NCI-H1105 (cell line): ENCODE data around the gene EPB41L5.
"Not testable (repeated sequence)": the region's sequence is repeated elsewhere in the genome, so short reads cannot be mapped to it uniquely, and the experiment has no call there.

Source experiments
- DNase-seq: peaks from one replicate; lab custom pipeline; 2025; lab: John Stamatoyannopoulos, UW

Gene EPB41L5

DNA sequence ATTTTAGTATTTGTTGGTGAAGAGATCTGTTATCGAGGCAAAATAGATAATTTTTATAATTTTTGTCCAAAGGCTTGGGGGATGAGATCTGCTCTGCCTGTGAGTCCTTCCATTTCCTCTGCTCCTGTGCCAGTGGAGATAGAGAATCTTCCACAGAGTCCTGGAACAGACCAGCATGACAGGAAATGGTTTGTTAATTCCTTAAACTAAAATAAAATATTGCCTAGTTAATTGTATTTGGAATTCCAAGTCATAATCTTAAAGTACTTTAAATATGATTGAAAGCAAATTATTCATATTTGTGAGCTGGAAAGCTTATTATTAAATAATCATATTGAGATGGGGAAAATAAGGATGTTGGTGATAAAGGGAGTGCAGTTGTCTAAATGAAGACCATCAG lies 87.8 kb downstream of the EPB41L5 start:
- no peak for DNase-seq

DNA sequence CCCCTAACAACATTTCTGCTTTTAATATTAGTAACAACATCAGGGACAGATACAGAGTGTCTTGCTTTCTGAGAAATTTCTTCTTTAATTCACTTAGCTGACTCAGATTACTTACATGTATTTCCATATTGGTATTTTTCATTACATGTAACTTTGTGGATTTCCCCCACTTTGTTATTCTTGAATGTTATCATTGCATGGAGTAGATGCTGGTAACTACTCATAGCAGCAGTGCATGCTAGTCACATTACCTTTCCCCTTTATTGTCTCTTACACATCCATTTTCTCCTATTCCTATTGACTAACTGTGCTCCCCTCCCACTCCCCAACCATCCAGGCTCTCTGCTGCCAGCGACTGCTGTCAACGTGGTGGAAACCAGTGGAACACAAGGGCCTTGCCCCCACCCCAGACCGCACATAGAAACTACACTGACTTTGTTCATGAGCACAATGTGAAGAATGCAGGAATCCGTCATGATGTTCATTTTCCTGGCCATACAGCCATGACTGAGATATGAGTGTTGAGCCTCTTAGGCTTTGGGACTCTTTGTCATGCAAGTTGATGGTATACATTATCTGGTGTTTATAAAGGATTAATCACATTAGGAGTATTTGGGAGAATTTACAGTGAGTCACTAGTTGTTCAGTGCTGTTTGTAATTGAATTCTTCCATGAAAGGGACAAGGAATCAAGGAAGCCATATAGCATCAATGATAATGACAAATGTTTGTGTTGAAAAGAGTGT lies 91.0 kb downstream of the EPB41L5 start:
- no peak for DNase-seq

DNA sequence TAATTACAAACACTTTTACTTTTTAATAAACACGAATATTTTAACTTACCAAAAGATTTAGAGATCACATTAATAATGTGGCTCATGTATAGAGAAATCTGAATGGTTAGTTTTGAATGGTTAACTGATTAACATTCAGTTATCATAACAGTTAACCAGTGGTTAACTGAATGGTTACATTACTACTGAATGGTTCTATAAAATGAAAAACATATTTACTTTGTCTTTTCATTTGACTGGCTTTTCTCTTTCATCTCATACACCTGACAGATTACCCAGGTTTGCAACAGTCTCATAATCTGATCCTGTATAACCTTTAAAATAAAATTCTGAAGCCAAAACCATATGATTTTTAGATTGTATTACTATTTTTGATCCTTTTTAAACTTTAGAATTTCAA lies 91.9 kb downstream of the EPB41L5 start:
- no peak for DNase-seq

DNA sequence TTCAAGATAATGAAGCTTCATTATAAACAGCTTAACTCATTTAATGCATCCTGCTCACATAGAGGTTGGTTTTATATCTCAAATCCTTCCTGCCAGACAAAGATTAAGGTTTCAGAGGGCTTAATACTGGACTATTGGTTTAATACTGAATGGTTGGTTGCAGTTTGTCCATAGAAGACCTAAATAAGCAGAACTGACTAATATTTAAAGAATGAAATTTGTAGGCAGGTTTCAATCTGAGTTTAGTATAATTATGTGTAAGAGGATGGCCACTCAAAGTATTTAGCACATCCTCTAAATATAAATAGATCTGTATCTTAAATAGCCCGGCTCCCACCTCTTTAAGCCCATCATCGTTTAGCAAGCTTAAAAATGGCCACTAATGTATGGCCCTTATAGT lies 92.5 kb downstream of the EPB41L5 start:
- no peak for DNase-seq

DNA sequence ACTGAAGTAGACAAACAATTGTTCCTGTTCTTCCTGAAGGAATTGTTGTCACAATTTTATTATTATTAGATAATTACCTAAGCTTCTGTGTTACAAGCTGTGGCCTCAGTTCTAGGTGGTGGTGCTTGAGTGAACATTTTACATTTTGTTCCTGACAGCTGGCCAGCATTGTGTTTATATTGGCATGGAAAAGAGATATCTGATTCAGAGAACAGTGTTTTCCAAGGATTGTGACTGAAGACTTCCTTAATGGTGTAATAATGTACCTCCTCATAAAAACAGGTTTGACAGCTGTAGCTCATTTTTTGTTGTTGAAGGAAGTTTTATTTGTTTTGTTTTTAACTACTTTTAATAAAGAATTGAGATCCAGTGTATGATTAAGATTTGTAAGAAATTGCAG lies 95.2 kb downstream of the EPB41L5 start:
- DNase-seq: peak; percentile 73

DNA sequence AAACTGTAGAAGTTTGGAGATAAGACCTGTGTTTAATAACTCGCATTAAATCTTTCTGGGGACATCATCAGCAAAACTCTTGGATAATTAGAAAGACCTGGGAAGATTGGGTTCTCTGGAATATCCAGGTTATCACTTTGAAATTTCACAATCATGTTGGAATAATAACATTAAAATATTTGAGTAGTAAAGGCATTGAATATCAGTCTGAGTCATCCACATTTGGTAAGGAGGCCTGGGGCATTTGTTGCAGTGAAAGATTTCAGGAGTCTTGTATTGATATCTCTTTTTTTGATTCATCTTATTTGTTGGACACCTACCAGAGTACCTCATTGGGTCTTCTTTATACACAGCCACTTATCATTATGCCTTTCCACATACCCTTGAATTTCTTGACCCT lies 95.9 kb downstream of the EPB41L5 start:
- no peak for DNase-seq

DNA sequence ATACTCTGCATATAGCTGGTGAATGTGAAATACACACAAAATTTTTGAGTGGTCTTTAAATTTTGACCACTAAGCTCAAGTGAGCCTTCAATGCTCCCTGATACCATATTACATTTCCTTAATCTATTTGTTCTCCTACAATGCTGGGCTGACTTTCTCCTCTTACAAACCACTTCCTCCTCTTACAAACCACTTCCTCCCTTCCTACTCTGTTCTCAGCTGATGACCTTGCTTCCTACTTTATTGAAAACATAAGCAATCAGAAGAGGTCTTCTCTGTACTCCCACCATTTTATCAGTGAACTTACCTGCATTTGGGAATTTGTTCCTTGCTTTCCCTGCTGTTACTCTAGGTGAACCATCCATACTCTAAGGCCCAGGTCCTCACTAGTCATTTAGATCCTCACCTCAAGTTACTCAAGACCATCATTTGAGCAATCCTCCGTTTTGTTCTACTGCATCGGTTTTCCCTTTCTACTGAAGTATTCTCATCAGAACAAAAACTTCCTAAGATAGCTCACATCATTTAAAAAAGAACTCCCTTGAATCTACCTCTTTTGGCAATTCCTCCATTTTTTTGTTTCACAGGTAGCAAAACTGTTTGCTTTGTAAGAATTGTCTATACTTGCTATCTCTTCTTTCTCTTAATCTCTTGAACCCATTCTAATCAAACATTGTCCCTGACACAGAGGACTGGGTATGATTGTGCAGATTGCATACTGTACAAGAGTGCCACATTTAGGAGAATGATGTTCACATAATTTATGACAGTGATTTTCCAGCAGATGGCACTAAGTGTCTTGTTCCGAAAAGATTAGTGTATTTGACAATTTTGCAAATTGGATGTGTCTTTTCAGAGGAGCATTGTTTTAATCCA lies 96.5 kb downstream of the EPB41L5 start:
- no peak for DNase-seq

DNA sequence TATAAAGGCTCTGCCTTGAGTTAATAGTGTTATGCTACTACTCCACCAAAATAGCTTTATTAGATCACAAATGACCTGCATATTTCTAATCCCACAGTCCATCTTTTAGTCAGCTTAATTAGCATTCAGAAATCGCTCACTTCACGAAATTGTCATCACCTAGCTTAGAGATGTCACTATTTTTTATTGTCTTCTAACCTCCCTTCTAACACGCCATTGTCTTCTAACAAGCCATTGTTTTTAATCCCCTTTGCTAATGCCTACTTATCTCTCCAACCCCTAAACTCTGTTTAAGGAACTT lies 97.1 kb downstream of the EPB41L5 start:
- no peak for DNase-seq

DNA sequence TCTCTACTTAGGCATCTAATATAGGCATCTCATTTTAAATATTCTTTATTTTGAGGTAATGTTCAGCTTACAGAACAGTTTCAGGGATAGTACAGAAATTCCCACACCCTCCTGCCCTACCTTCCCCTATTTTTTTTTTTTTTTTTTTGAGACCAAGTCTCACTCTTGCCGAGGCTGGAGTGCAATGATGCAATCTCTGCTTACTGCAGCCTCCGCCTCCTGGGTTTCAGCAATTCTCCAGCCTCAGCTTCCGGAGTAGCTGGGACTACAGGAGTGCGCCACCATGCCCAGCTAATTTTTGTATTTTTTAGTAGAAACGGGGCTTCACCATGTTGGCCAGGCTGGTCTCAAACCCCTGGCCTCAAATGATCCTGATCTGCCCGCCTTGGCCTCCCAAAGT lies 97.6 kb downstream of the EPB41L5 start:
- DNase-seq: no peak

DNA sequence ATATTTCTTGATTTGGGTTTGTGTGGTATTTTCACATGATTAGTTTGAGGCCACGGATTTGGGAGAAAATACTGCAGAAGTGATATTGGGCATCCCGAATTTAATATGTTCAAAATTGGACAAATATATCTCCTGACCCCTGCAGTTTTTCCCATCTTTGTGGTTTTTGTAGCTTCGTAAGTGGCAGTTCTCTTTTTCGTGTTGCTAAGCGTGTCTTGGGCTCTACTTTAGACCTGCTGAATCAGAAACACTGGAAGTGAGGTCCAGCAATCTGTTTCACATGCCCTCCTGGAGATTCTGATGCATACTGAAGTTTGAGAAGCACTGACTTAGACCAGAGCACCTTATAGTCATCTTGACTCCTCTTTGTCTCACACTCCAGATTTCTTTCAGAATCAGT lies 98.3 kb downstream of the EPB41L5 start:
- no peak for DNase-seq

DNA sequence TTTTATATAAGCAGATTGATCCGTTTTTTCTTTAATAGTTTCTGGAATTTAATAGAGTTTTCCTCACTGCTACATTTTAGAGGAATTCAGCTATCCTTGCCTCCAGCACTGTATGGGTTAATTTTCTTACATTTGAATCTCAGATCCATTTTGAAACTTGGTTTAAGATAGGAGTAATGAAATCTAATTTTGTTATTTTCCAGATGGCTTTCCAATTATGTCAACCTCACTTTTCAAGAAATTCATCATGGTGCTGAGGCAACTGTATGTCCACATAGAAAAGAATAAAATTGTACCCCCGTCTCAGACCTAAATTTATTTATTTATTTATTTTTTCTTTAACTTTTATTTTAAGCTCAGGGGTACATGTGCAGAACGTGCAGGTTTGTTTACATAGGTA lies 105.1 kb downstream of the EPB41L5 start:
- DNase-seq: no peak

DNA sequence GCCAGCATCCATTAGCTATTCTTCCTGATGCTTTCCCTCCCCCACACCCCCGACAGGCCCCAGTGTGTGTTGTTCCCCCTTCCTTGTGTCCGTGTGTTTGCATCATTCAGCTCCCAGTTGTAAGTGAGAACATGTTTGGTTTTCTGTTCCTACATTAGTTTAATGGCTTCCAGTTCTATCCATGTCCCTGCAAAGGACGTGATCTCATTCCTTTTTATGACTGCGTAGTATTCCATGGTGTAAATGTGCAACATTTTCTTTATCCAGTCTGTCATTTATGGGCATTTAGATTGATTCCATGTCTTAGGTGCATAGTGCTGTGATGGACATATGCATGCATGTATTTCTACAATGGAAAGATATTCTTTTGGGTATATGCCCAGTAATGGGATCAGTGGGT lies 105.6 kb downstream of the EPB41L5 start:
- DNase-seq: no peak

DNA sequence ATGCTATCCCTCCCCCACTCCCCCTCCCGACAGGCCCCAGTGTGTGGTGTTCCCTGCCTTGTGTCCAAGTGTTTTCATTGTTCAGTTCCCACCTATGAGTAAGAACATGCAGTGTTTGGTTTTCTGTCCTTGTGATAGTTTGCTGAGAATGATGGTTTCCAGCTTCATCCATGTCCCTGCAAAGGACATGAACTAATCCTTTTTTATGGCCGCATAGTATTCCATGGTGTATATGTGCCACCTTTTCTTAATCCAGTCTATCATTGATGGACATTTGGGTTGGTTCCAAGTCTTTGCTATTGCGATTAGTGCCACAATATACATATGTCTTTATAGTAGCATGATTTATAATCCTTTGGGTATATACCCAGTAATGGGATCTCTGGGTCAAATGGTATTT lies 108.5 kb downstream of the EPB41L5 start:
- not testable (repeated sequence) for DNase-seq

DNA sequence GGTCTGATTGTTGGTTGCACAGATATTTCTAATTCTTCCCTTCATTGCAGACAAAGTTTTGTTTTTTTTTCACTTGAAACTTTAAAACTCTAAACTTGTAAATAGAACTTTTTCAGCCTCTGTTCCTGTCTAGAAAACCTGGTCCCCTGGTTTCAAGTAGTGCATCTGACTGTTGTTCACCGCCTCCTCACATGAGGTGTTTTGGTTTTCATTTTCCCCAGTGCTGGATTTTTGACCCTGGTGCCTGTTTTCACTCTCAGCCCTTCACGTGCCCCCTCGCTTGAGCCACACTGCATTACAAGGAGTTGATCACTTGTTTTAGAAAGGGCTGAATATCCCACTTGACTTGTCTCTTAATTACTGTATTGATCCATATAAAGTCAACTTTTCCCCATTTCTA lies 110.2 kb downstream of the EPB41L5 start:
- no peak for DNase-seq

DNA sequence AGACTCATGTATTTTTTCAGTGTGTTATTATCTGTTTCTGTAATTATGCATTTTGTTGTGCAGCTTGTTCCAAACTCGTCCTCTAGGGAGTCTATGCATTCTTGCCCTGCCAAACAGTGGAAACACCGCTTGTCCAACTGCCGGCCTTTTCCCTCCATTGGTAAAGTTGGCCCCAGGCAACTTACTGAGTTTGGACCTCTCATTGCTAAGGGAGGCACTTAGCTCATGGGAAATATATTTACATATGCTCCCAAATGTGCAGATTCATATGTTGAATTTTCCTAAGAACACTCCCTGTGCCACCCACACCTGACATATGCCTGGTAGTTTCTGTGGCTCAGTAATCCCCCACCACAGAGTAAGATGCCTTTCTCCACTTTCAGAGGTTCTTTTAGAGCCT lies 112.3 kb downstream of the EPB41L5 start:
- DNase-seq: no peak

DNA sequence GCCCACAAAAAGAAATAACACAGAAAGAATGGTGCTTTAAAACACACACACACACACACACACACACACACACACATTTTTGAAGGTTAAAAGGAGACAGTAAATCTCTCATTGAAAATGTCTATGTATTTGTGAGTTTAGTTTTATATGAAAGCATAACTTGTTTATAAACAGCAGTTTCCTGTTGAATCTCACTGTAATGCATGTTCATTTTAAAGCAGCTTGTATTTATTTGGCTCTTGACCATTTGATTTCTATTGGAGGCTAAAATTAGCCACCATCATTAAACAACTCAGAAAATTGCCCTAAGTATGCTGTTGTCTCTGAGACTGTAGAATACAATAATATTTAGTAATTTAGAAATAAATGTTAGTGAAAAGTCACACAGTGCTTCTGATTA lies 115.3 kb downstream of the EPB41L5 start:
- DNase-seq: no peak

DNA sequence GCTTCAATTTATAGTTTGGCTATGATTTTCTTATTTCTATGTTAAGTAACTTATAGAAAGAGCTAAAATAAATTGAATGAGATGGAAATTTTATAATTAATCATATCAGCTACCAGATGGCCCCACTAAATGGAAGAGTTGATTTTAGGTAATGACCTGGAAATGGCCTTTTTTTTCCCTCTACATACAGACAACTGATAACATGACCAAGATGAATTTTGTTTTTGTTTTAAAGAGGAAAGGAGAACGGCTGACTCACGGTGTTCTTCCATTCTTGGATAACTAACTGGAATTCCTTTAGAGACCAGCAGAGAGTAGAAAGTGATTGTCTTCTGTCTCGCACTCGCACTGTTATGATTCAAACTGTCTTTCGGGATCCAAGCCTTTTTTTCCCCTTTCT lies 119.3 kb downstream of the EPB41L5 start:
- DNase-seq: no peak

DNA sequence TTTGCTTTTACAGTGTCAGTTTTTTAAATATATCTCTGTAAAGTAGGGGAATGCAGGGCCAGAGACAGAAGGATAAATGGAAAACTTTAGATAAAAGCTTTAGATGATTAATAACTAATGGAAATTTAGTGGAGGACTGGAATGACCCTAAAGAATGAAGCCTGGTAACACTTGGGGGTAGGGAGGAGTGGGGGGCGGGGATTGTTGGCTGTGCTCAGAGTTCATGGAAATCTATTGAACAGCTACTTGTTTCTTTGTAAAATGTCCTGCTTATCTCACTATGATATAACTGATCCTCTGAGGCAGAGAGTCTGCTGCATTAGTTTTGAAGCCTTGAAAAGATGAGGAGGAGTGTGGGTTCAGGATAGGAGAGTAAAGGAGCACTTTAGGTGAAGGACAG lies 119.8 kb downstream of the EPB41L5 start:
- DNase-seq: no peak

DNA sequence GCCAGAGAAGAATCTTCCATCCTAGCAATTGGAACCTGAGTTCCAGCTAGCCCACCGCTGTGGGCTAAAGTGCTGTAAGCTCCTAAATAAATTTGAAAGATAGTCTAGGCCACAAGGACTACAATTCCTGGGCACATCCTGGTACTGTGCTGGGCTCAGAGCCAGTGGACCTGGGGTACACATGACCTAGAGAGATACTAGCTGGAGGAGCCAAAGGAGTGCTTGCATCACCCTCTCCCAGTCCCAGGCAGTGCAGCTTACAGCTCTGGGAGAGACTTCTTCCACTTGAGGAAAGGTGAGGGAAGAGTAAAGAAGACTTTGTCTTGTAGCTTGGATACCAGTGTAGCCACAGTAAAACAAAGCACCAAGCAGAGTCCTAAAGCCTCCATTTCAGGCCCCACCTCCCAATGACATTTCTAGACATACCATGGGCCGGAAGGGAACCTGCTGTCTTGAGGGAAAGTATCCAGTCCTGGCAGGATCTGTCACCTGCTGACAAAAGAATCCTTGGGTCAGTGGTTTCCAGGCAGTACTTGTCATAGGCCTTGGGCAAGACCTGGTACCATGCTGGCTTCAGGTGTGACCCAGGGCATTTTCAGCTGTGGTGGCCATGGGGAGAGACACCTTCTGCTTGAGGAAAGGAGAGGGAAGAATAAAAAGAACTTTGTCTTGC lies 120.8 kb downstream of the EPB41L5 start:
- no peak for DNase-seq

DNA sequence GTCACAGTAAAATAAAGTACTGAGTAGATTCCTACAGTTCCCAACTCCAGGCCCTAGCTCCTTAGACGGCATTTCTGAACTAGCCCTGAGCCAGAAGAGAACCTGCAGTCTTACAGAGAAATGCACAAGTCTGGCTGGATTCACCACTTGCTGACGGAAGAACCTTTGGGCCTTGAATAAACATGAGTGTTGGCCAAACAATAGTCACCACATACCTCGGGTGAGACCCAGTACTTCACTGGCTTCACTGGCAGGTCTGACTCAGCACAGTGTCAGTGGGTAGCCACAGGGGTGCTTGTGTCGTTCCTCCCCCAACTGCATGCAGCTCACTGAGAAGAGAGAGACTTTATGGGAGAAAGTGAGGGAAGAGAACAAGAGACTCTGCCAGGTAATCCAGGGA lies 121.4 kb downstream of the EPB41L5 start:
- no peak for DNase-seq

DNA sequence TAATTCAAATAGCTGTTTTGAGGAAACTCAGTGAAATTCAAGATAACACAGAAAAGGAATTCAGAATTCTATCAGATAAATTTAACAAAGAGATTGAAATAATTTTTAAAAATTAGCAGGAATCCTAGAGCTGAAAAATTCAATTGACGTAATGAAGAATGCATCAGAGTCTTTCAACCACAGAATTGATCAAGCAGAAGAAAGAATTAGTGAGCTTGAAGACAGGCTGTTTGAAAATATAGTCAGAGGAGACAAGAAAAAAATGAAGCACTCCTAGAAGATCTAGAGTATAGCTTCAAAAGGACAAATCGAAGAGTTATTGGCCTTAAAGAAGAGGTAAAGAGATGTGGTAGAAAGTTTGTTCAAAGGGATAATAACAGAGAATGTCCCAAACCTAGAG lies 122.1 kb downstream of the EPB41L5 start:
- DNase-seq: not testable (repeated sequence)

DNA sequence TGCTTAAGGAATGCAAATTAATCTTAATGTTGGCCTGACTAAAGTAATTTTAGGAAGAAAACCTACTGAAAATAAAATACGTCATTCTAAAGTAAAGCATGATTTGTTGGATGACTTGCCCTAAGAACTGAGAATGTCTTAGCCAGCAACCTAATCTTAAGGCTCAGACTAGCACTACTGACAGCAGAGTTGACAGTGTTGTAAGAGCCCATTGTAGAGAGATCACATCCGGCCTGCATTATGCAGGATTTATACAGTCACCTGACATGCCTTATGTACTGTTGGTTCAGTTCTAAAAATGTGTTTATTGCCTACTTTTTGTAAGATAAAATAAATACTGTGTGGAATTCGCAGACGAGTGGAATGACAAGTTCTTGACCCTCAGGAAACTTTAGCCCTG lies 128.0 kb downstream of the EPB41L5 start:
- no peak for DNase-seq
